Stimulated activated naive CD8-positive, alpha-beta T cell treated with anti-CD3 and anti-CD28 coated beads, Interleukin-15, Interleukin-2, amounts not matched to agents 100 ng/mL and 50 ng/mL, for 24 hours (primary cell): ENCODE results near the gene DHRS1.
A peak's percentile ranks its signal among the peaks of the same experiment; 100 is the strongest.

ENCODE experiments used
- H3K27ac Mint-ChIP-seq: one replicate; pipeline ENCODE4 v1.8.0; 2021; ENCODE audit warnings: mild to moderate bottlenecking, mixed read lengths
- H3K27me3 Mint-ChIP-seq: one replicate; pipeline ENCODE4 v1.8.0; 2021; ENCODE audit warnings: mixed read lengths
- H3K36me3 Mint-ChIP-seq: one replicate; pipeline ENCODE4 v1.8.0; 2021; ENCODE audit warnings: low read depth, mixed read lengths
- H3K4me1 Mint-ChIP-seq: one replicate; pipeline ENCODE4 v1.8.0; 2021; ENCODE audit warnings: low read depth, mixed read lengths
- H3K4me3 Mint-ChIP-seq: one replicate; pipeline ENCODE4 v1.8.0; 2021; ENCODE audit warnings: mild to moderate bottlenecking, mixed read lengths
- H3K9me3 Mint-ChIP-seq: one replicate; pipeline ENCODE4 v1.8.0; 2021; ENCODE audit warnings: mixed read lengths

Gene DHRS1

DNA sequence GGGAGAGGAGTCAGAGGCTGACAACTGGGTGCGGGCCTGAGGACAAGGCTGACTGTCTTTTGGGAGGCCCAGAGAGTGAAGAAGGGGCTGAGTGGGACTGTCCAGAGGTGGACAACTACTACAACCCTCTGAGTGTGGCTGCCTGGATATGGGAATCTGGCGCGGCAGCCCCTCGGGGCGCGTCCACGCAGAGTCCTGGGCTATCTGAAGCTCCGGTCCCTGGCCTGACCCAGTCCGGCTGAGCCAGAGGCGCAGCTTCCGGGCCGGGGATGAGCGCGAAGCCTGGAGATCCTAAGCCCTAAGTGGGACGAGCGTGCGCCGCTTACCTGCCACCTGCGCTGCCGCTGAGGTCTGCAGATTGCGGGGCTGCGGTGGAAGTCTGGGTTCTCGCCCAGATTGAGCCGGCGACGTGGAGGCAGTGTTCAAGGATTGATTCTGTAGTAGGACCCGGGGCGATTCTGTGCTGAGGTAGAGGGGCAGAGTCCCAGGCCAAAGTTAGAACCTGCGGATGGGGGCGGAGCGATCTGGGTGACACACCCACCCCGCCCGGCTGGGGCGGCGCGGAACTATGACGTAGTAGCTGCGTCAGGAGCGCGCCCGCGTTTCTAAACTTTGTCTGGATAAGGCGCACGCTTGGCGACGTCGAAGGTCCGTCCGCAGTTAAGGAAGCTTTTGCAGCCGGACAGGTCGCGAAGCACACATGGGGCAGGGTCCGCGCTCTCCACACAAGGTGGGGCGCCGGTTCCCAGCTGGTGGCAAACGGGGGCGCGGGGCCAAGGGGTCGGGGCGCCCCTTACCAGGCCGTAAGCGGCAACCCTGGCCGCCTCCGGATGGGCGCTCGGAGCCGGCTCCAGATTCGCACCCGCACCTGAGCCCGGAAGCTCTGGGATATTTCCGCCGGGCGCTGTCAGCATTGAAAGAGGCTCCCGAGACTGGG is at the start of gene DHRS1, which contains the start of gene NOP9:
TSS of gene DHRS1 (minus strand) at position 526 of the 937 bp plus-strand sequence. CDS start 674 bp downstream, outside the sequence.
TSS of gene NOP9 (plus strand) at position 596 of the 937 bp plus-strand sequence. CDS start at position 701, 105 bp downstream.
- H3K36me3 Mint-ChIP-seq, result peaks cover 47% of the 10 kb centered on the region
- H3K27ac Mint-ChIP-seq, result peak within 1 kb of the TSS; percentile 84
- H3K9me3 Mint-ChIP-seq, result no peaks in the 10 kb centered on the region
- H3K4me1 Mint-ChIP-seq, result peaks cover 51% of the 10 kb centered on the region
- no peaks in the 10 kb centered on the region for H3K27me3 Mint-ChIP-seq
- peak within 1 kb of the TSS; percentile 92 for H3K4me3 Mint-ChIP-seq

GRCh38 chr14:24348186-24348585 is 48.6 kb upstream of the DHRS1 start:
- Mint-ChIP-seq H3K27me3 (peaks cover 52% of the 10 kb centered on the region), H3K4me3 (no peak overlapping the region), H3K36me3 (no peaks in the 10 kb centered on the region), H3K27ac (no peak overlapping the region), H3K4me1 (no peaks in the 10 kb centered on the region), H3K9me3 (no peaks in the 10 kb centered on the region)

DNA sequence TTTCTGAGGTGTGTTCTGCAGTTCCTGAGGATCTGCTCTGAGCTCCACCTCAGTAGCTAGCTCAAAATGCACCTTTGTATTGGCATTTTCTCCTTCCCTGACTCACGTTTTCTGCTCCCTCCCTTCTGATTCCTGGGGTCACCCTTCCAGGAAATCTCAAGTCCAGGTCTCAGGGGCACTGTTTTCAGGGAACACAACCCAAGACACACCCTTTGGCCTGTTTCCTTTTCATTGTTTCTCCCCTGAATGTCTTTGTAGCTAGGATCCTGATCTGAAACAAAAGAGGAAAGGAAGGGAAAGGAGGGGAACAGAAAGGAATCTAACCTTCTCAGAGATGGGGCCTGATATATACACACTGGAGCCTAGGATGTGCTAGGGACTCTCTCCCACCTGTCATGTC is 47.6 kb upstream of the DHRS1 start:
- Mint-ChIP-seq H3K27me3 (peaks cover 51% of the 10 kb centered on the region), H3K4me1 (no peaks in the 10 kb centered on the region), H3K27ac (no peak overlapping the region), H3K9me3 (no peaks in the 10 kb centered on the region), H3K36me3 (no peaks in the 10 kb centered on the region), H3K4me3 (no peak overlapping the region)

- peaks cover 29% of the 10 kb centered on the region for H3K27me3 Mint-ChIP-seq
- no peaks in the 10 kb centered on the region for H3K9me3 Mint-ChIP-seq
- no peaks in the 10 kb centered on the region for H3K36me3 Mint-ChIP-seq
- H3K4me1 Mint-ChIP-seq, result peaks cover 12% of the 10 kb centered on the region
- H3K4me3 Mint-ChIP-seq, result no peak overlapping the region
- no peak overlapping the region for H3K27ac Mint-ChIP-seq
These were observed 44.4 kb upstream of the DHRS1 start for GRCh38 chr14:24343795-24344660.

- H3K4me1 Mint-ChIP-seq, result peaks cover 21% of the 10 kb centered on the region
- H3K9me3 Mint-ChIP-seq, result no peaks in the 10 kb centered on the region
- H3K36me3 Mint-ChIP-seq, result no peaks in the 10 kb centered on the region
- no peak overlapping the region for H3K27ac Mint-ChIP-seq
- peaks cover 25% of the 10 kb centered on the region for H3K27me3 Mint-ChIP-seq
- no peak overlapping the region for H3K4me3 Mint-ChIP-seq
These were observed 43.3 kb upstream of the DHRS1 start for GRCh38 chr14:24342889-24343288.

GRCh38 chr14:24340606-24341005 is 41.0 kb upstream of the DHRS1 start:
- no peak overlapping the region for H3K27ac Mint-ChIP-seq
- peaks cover 6% of the 10 kb centered on the region for H3K36me3 Mint-ChIP-seq
- peaks cover 21% of the 10 kb centered on the region for H3K4me1 Mint-ChIP-seq
- H3K9me3 Mint-ChIP-seq, result no peaks in the 10 kb centered on the region
- H3K27me3 Mint-ChIP-seq, result peaks cover 22% of the 10 kb centered on the region
- H3K4me3 Mint-ChIP-seq, result no peak overlapping the region

DNA sequence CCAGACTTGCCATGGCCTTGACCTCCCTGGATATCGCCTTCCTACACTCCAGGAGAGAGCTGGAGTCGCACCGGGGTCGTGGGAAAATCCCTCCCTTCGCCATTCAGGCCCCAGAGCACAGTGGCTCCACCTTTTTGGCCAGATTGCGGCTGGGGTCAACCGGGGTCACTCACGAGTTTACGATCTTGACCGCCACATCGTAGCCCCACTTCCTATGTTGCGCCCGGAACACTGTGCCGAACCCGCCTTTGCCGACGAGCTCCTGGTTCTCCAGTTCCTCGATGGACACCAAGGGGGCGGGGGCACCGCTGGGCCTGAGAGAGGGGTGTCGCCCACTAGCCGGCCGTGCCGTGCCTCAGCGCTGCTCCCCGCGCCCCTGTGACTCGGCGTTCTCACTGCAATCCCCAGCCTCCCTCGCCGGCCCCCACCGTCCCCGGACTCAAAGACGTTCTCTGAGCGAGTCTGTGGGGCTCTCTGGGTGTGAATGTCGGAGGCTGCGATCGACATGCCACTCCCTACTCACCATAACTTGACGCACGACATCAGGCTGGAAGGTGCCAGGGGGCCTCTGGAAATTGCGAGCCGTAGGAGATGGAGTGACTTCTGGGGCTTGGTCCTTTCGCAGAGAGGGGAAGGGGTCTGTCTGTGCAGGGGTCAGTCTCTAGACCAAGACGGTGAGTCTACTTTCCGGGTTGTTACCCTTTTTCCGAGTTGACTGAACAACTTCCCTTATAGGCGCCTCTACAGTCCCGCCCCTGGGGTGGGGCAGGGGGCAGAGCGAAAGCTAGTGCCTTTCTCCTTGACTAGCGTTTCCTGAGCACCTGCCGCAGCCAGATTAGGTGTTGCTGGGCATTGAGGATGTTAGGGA is 39.9 kb upstream of the DHRS1 start, which contains the start of gene RIPK3:
TSS of gene RIPK3 (minus strand) at position 708 of the 868 bp plus-strand sequence. CDS start at position 543, 165 bp downstream.
- Mint-ChIP-seq H3K9me3 (no peaks in the 10 kb centered on the region), H3K27me3 (peaks cover 20% of the 10 kb centered on the region), H3K36me3 (peaks cover 6% of the 10 kb centered on the region), H3K27ac (peak within 1 kb of the TSS; percentile 55), H3K4me3 (peak within 1 kb of the TSS; percentile 87), H3K4me1 (peaks cover 30% of the 10 kb centered on the region)

- H3K27ac Mint-ChIP-seq, result no peak overlapping the region
- H3K4me1 Mint-ChIP-seq, result peaks cover 35% of the 10 kb centered on the region
- H3K27me3 Mint-ChIP-seq, result peaks cover 24% of the 10 kb centered on the region
- no peaks in the 10 kb centered on the region for H3K9me3 Mint-ChIP-seq
- H3K36me3 Mint-ChIP-seq, result peaks cover 6% of the 10 kb centered on the region
- peak overlapping the region; percentile 87 for H3K4me3 Mint-ChIP-seq
These were observed 39.3 kb upstream of the DHRS1 start for GRCh38 chr14:24338843-24339242.

GRCh38 chr14:24337824-24338175 is 38.2 kb upstream of the DHRS1 start:
- peaks cover 6% of the 10 kb centered on the region for H3K36me3 Mint-ChIP-seq
- H3K9me3 Mint-ChIP-seq, result no peaks in the 10 kb centered on the region
- H3K4me3 Mint-ChIP-seq, result no peak overlapping the region
- H3K27ac Mint-ChIP-seq, result no peak overlapping the region
- H3K4me1 Mint-ChIP-seq, result peaks cover 46% of the 10 kb centered on the region
- peaks cover 27% of the 10 kb centered on the region for H3K27me3 Mint-ChIP-seq

DNA sequence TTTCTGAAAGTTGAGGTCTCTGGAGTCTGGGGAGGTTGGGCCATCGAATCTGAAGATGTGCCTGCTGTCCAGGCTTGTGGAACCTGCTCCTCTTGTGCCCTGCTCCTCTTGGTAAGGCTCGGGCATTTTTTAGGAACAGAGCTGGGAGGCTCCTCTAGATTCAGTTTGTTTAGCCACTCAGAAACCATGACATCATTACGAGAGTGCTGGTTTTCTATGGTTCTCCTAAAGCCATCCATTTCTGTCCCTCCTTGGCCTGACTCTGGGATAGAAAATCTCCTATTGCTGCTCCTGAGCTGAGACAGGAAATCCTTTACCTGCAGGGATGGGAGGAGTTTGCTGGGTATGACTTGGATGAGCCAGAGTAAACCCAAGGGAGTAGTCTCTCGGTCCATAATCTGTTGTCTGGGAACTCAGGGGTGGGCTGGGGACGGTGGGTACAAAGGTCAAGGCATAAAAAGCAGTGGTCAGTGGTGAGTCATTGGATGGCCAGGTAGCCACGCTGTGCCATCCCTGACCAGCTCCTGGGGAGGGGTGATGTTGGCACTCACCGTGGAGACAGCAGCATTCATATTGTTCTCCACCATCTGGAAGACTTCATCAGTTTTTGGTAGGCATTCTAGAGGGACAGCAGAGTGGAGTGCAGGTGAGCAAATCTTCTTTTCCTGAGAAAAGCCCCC is 37.7 kb upstream of the DHRS1 start:
- Mint-ChIP-seq H3K9me3 (no peaks in the 10 kb centered on the region), H3K4me1 (peaks cover 51% of the 10 kb centered on the region), H3K4me3 (no peak overlapping the region), H3K36me3 (peaks cover 6% of the 10 kb centered on the region), H3K27ac (no peak overlapping the region), H3K27me3 (peaks cover 28% of the 10 kb centered on the region)

- H3K4me3 Mint-ChIP-seq, result peak overlapping the region; percentile 51
- H3K36me3 Mint-ChIP-seq, result peaks cover 6% of the 10 kb centered on the region
- H3K4me1 Mint-ChIP-seq, result peaks cover 61% of the 10 kb centered on the region
- H3K27me3 Mint-ChIP-seq, result peaks cover 27% of the 10 kb centered on the region
- H3K27ac Mint-ChIP-seq, result no peak overlapping the region
- no peaks in the 10 kb centered on the region for H3K9me3 Mint-ChIP-seq
These were observed 36.0 kb upstream of the DHRS1 start for GRCh38 chr14:24335461-24336171.

DNA sequence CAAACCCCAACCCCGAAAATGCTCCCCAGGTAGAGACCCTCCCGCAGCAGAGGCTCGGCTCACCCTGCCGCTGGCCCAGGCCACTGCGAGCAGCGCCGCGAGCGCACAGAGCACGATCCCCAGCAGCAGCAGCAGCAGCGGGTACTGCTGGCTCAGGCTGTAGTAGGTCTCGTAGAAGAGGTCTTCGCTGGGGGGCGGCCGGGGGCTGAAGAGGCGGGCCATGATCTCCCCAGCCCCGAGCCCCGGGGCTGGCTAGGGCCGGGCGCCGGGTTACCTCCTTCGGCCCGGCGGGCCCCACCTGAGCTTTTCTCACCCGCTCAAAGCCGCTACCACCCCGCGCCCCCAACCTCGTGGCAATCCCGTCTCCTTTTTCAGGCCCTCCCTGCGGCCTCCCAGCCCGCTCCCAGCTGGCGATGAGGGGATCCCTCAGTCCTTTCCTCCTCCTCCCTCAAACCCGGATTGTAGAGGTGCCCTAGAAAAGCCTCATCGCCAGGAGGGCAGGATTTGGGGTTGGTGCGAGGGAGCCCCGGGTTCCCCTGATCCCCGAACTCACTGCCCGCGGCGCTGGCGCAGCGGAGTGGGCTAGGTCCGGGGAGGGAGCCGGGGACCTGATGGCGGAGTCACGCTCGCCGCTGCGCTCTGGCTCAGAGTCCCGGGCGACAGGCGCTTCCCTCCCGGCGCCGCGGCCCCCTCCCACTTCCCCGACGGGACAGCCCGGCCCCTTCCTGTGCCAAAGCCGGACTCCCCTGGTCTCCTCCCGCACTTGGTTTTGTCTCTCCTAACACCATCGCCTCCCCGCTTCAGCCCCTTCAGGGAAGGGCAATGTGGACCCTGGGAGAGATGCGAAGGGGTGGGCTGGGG is 35.1 kb upstream of the DHRS1 start, which contains the start of gene ADCY4:
TSS of gene ADCY4 (minus strand) at position 641 of the 861 bp plus-strand sequence. CDS start at position 222, 419 bp downstream.
- Mint-ChIP-seq H3K27me3 (peaks cover 31% of the 10 kb centered on the region), H3K9me3 (no peaks in the 10 kb centered on the region), H3K27ac (no peak within 1 kb of the TSS), H3K4me3 (peak within 1 kb of the TSS; percentile 63), H3K36me3 (peaks cover 6% of the 10 kb centered on the region), H3K4me1 (peaks cover 65% of the 10 kb centered on the region)
